ENCODE measurements around the gene MYLK4. TPM values are rescaled to one million over a fixed set of nuclear protein-coding genes. Genes with fewer than 3 reads are reported as not detected.

Gene MYLK4
- total and polyA plus RNA-seq, 2 donors (not counting 3 experiments of a cell fraction or from before 2014, with no cell fraction given): 0.41 to 0.62 TPM

GRCh38 chr6:2780102-2780737 is 29.5 kb upstream of the MYLK4 start:
- CTCF ChIA-PET: interaction anchor here (1.2 to 1.8 kb wide), 3 partner anchors 11 to 66 kb away, joined by 4 to 5 read pairs (median 5); no protein-coding TSS in a partner anchor
- no peak for FAIRE-seq
- Histone ChIP-seq H3K9me1 (replicated peaks; ENCODE audit: control insufficient read depth, extremely low read depth, insufficient read depth, low read length) (no peaks in the 10 kb centered on the region), H3K36me3 (ENCODE audit: control insufficient read depth in 2 of 2, extremely low read depth in 1 of 2, insufficient read depth in 2 of 2, low read length in 2 of 2) (peaks cover 0 to 19% of the 10 kb centered on the region in 2 experiments), H3K4me2 (ENCODE audit: insufficient read depth, low read length) (no peak overlapping the region), H3K9ac (replicated peaks; ENCODE audit: extremely low read depth, insufficient read depth, low read length) (no peak overlapping the region), H3K27me3 (ENCODE audit: control insufficient read depth in 2 of 2, insufficient read depth in 2 of 2, low read length in 2 of 2) (no peaks in the 10 kb centered on the region), H3K27ac (ENCODE audit: insufficient read depth, low read depth, low read length) (no peak overlapping the region), H3K4me3 (replicated peaks in 1 of 3; ENCODE audit: insufficient read depth in 1 of 3, low read depth in 1 of 3, low read length in 3 of 3) (no peak overlapping the region), H4K20me1 (replicated peaks; ENCODE audit: control insufficient read depth, extremely low read depth, insufficient read depth, low read length) (no peaks in the 10 kb centered on the region), H3K9me3 (replicated peaks; ENCODE audit: control insufficient read depth, insufficient read depth, low read length) (no peaks in the 10 kb centered on the region), H3K4me1 (ENCODE audit: control insufficient read depth, extremely low read depth, insufficient read depth, low read length) (peaks cover 23% of the 10 kb centered on the region), H2AFZ (ENCODE audit: low read depth, low read length) (no peak overlapping the region), H3K79me2 (ENCODE audit: control insufficient read depth, insufficient read depth, low read length) (peaks cover 48% of the 10 kb centered on the region)
- no TSS peak for BruUV-seq (replicated peaks)
- POLR2A ChIA-PET: no interaction called here
- TF ChIP-seq FOS (IDR thresholded peaks at IDR 0.05; ENCODE audit: borderline replicate concordance, insufficient read depth, low read length) (no peak), MYC (IDR thresholded peaks at IDR 0.05; ENCODE audit: low read depth, low read length) (no peak), POLR2AphosphoS5 (IDR thresholded peaks at IDR 0.05; ENCODE audit: insufficient read depth, low read depth, low read length) (no peak), JUN (IDR thresholded peaks at IDR 0.05; ENCODE audit: borderline replicate concordance, insufficient read depth, insufficient read length, low read depth) (no peak), EZH2 (IDR thresholded peaks at IDR 0.05; ENCODE audit: borderline replicate concordance, low read depth, low read length, severe bottlenecking) (no peak), POLR2A (IDR thresholded peaks at IDR 0.05; ENCODE audit: low read depth, low read length) (no peak), GATA2 (IDR thresholded peaks at IDR 0.05; ENCODE audit: insufficient read depth, insufficient read length, low read depth, low read length) (no peak), MAX (IDR thresholded peaks at IDR 0.05; ENCODE audit: insufficient read depth, insufficient read length) (no peak), CTCF (IDR thresholded peaks at IDR 0.05; ENCODE audit: extremely low read depth in 1 of 2, insufficient read depth in 1 of 2, low read depth in 1 of 2, low read length in 2 of 2) (no peak)
- intact Hi-C loops (cut with micrococcal nuclease): no loop called here
- dilution Hi-C loops (cut with MboI; ENCODE audit: extremely low pct_ligation_motif_present, low sequenced_read_pairs): no loop called here
- no peak for DNase-seq (ENCODE audit: low read depth, low spot score)
